ENCODE data around the gene BMP6.

Gene BMP6

DNA sequence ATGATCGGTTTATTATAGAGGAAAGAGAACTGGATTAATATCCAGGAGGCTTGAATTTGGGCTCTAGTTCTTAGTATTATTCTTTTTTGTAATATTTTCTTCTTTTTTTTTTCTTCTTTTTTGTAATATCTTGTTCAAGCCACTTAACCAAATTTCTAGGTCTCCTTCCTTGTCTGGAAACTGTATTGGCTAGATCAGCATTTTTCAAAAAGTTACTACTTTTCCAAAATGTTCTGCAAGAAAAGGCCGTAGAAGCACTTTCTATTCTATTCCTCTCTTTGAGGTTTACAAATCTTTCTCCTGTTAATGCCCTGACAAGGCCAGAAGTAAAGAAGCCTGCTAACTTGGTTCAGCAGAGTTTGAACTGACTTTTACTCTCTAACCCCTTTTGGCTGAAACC is 12.0 kb downstream of the BMP6 start:
- no peak for DNase-seq (ENCODE audit: low read depth in 2 of 2)
- TF ChIP-seq, protein P1, sequence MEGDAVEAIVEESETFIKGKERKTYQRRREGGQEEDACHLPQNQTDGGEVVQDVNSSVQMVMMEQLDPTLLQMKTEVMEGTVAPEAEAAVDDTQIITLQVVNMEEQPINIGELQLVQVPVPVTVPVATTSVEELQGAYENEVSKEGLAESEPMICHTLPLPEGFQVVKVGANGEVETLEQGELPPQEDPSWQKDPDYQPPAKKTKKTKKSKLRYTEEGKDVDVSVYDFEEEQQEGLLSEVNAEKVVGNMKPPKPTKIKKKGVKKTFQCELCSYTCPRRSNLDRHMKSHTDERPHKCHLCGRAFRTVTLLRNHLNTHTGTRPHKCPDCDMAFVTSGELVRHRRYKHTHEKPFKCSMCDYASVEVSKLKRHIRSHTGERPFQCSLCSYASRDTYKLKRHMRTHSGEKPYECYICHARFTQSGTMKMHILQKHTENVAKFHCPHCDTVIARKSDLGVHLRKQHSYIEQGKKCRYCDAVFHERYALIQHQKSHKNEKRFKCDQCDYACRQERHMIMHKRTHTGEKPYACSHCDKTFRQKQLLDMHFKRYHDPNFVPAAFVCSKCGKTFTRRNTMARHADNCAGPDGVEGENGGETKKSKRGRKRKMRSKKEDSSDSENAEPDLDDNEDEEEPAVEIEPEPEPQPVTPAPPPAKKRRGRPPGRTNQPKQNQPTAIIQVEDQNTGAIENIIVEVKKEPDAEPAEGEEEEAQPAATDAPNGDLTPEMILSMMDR (IDR thresholded peaks at IDR 0.05; ENCODE audit: low read depth, low read length), result no peak
- H3K4me3 ChIP-seq (replicated peaks in 1 of 2; ENCODE audit: low read depth in 2 of 2, low read length in 2 of 2), result no peak overlapping the region

DNA sequence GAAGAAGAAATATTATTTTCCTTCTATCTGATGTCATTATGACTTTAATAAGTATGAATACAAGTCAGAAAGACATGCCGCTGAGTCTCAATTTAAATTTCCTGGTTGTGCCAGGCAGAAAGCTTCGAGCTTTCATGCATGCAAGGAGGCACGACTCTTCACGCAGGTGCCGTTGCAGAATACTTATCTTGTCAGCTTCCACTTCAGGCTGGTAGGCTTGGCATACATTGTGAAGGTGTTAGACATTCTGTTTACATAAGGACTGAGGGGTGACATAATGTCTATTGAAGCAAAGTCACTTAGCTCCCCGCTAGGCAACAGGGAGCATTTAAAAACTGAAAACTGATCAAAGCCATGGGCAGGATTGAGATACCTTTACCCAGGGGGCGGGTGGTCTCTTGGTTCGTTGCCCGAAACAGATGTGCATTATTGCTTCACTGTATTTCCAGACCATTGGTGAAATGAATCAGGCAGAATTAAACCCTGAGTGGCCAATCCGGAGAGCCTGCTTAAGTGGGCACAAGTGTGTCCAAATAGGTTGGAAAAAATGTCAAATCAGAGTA is 16.4 kb downstream of the BMP6 start:
- no peak for DNase-seq (ENCODE audit: low read depth in 2 of 2)
- H3K4me3 ChIP-seq (replicated peaks in 1 of 2; ENCODE audit: low read depth in 2 of 2, low read length in 2 of 2), result no peak overlapping the region
- TF ChIP-seq, protein P1 (IDR thresholded peaks at IDR 0.05; ENCODE audit: low read depth, low read length), result no peak

DNA sequence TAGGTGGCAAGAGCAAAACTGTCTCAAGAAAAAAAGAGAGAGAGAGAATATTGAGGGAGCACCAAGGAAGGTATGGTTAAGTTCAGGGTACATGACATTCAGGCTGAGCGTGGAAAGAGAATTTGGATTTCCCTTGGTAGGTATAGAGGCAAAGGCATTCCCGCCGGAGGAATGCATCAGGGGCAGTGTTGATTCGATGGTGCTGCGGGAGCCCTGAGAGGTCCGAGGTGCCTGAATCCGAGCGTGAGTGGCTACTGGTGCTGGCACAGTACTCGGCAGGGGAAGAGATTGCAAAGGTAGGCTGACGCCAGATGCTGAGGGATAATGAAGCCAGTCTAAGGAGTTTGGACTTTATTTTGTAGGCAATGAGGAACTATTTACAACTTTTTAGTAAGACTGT is 20.0 kb downstream of the BMP6 start:
- no peak overlapping the region for H3K4me3 ChIP-seq (replicated peaks in 1 of 2; ENCODE audit: low read depth in 2 of 2, low read length in 2 of 2)
- DNase-seq (ENCODE audit: low read depth in 2 of 2), result no peak
- TF ChIP-seq, protein P1 (IDR thresholded peaks at IDR 0.05; ENCODE audit: low read depth, low read length), result no peak

DNA sequence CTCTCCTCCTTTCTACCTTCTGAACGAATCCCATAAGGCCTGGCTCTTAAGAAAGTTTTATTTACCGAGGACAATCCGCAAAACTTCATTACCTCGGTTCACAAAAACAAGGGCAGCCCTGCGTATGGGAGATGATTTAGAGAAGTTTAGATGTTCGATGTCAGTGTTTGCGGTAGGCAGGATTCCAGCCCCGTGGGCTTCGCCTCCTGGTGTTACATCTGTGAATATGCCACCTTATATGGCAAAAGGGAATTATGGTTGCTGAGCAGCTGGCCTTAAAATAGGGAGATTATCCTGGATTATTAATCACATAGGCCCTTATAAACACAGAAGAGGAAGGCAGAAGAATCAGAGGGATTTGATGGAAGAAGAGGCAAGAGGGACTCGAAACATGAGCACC is 21.1 kb downstream of the BMP6 start:
- TF ChIP-seq, protein P1 (IDR thresholded peaks at IDR 0.05; ENCODE audit: low read depth, low read length), result no peak
- DNase-seq (ENCODE audit: low read depth in 2 of 2), result no peak
- no peak overlapping the region for H3K4me3 ChIP-seq (replicated peaks in 1 of 2; ENCODE audit: low read depth in 2 of 2, low read length in 2 of 2)

DNA sequence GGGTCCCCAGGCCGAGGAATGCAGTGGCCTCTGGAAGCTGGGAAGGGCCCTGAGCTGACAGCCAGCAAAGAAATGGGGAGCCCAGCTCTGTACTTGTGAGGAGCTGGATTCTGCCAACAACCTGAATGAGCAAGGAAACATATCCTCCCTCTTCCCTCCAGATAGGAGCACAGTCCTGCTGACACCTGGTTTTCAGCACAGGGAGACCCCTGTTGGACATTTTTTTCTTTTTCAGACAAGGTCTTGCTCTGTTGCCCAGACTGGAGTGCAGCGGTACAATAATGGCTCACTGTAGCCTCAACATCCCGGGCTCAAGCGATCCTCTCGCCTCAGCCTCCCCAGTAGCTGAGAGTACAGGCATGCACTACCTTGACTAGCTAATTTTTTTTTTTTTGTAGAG is 21.5 kb downstream of the BMP6 start:
- no peak for DNase-seq (ENCODE audit: low read depth in 2 of 2)
- TF ChIP-seq, protein P1 (IDR thresholded peaks at IDR 0.05; ENCODE audit: low read depth, low read length), result no peak
- no peak overlapping the region for H3K4me3 ChIP-seq (replicated peaks in 1 of 2; ENCODE audit: low read depth in 2 of 2, low read length in 2 of 2)

DNA sequence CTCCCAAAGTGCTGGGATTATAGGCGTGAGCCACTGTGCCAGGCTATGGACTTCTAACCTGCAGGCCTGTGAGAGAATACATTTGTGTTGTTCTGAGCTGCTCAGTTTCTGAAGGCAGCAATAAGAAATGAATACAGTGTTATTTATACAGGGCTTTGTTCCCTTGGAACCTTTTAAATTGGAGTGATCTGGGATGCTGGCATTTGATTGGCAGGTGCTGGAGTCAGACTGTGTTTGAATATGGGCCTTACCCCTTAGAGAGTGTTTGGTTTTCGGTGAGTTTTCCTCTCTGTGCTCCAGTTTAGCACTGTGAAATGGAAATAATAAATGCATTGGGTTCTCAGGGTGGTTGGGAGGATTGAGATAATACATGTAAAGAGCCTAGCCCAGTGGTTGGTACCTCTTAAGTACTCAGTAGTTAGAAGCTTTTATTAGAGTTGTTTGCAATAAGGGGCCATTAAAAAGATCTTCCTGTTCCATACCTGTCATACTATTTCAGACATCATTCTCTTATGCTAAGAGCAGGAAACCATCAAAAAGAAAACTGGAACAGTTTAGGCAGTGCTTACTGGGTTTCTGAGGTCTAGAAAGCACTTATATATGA is 22.1 kb downstream of the BMP6 start:
- TF ChIP-seq, protein P1 (IDR thresholded peaks at IDR 0.05; ENCODE audit: low read depth, low read length), result no peak

DNA sequence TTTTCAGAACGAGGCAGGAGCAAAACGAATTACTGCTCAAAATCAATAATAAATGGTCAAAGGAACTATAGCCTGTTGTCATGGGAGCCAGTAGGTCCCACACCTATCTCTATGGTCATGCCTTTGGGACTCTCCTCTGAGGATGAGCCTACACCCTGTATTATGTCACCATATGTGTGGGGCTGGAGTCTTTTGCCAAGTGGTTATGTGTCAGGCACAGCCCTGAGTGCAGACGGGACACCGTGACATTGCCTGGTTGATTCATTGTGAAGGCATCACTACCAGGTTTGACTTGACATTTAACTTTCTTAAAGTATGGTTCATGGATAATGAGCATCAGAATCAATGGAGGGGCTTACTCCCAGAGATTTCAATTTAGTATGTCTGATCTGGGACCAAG is 23.6 kb downstream of the BMP6 start:
- no peak for DNase-seq (ENCODE audit: low read depth in 2 of 2)
- H3K4me3 ChIP-seq (replicated peaks in 1 of 2; ENCODE audit: low read depth in 2 of 2, low read length in 2 of 2), result no peak overlapping the region
- TF ChIP-seq, protein P1 (IDR thresholded peaks at IDR 0.05; ENCODE audit: low read depth, low read length), result no peak

More for the DNA sequence above, 22.1 kb downstream of the BMP6 start:
- DNase-seq (ENCODE audit: low read depth in 2 of 2), result no peak
- H3K4me3 ChIP-seq (replicated peaks in 1 of 2; ENCODE audit: low read depth in 2 of 2, low read length in 2 of 2), result no peak overlapping the region
